Measurements from ENCODE around the gene DSTN. TPM values are rescaled to one million over a fixed set of nuclear protein-coding genes. Genes with fewer than 3 reads are reported as not detected.

DSTN gene
- total and polyA plus RNA-seq, 2 of the 4 experiments (the other 2 are of a cell fraction): 221 to 269 TPM

- no peak overlapping the region for H4K8ac ChIP-seq (ENCODE audit: low read depth in 2 of 2, low read length in 2 of 2)
- H3K9me1 ChIP-seq (ENCODE audit: insufficient read depth, low read length): peaks cover 26% of the 10 kb centered on the region
- H3K23ac ChIP-seq (ENCODE audit: low read depth, low read length): no peak overlapping the region
- H2BK5ac ChIP-seq (ENCODE audit: low read depth, low read length, poor library complexity, severe bottlenecking): no peak overlapping the region
- dilution Hi-C loops (cut with HindIII; ENCODE audit: low sequenced_read_pairs, unreplicated experiment) (no loop called here), in situ Hi-C loops (cut with MboI; ENCODE audit: low sequenced_read_pairs) (loop anchor here (25.0 kb wide), 1 partner anchor 489 kb away; the partner anchor contains the start of genes KAT14 and PET117), intact Hi-C loops (cut with micrococcal nuclease) (no loop called here)
- no peak for ATAC-seq (ENCODE audit: low read depth)
- 100% methylated on average over 1 of the region's 10 CpGs; no CpG with 5 or more reads in 1 of the 2 experiments for WGBS, 2 experiments (ENCODE audit: extremely low coverage in 2 of 2, insufficient read length in 1 of 2)
- no peaks in the 10 kb centered on the region for H3K27me3 ChIP-seq (ENCODE audit: control insufficient read depth, insufficient read depth, low read length)
- H3K4me3 ChIP-seq (ENCODE audit: insufficient read depth, low read depth, low read length): no peak overlapping the region
- TF ChIP-seq CTCF (conservative IDR thresholded peaks at IDR 0.05; ENCODE audit: low read depth, low read length) (no peak), SMC3 (IDR thresholded peaks at IDR 0.05; ENCODE audit: low read depth, low read length) (no peak), NFE2L2 (IDR thresholded peaks at IDR 0.05; ENCODE audit: low read depth, low read length) (no peak), MXI1 (IDR thresholded peaks at IDR 0.05; ENCODE audit: borderline replicate concordance, low read depth, low read length) (no peak), ELK1 (IDR thresholded peaks at IDR 0.05; ENCODE audit: borderline replicate concordance, low read depth, low read length) (no peak), POLR2A (IDR thresholded peaks at IDR 0.05; ENCODE audit: low read depth, low read length) (no peak), USF2 (IDR thresholded peaks at IDR 0.05; ENCODE audit: low read depth, low read length) (no peak), MAFK (IDR thresholded peaks at IDR 0.05; ENCODE audit: low read depth, low read length) (no peak), RFX5 (IDR thresholded peaks at IDR 0.05; ENCODE audit: low read depth, low read length) (no peak), RCOR1 (IDR thresholded peaks at IDR 0.05; ENCODE audit: insufficient replicate concordance, low read length) (no peak), CEBPB (IDR thresholded peaks at IDR 0.05; ENCODE audit: low read depth, low read length) (no peak), MAZ (IDR thresholded peaks at IDR 0.05; ENCODE audit: borderline replicate concordance, low read depth, low read length) (no peak), BHLHE40 (IDR thresholded peaks at IDR 0.05; ENCODE audit: low read depth, low read length) (no peak), CHD1 (IDR thresholded peaks at IDR 0.05; ENCODE audit: low read depth, low read length) (no peak), FOS (IDR thresholded peaks at IDR 0.05; ENCODE audit: low read depth, low read length) (no peak), RAD21 (IDR thresholded peaks at IDR 0.05; ENCODE audit: low read length) (no peak)
- H3K14ac ChIP-seq (replicated peaks; ENCODE audit: low read depth, low read length): no peak overlapping the region
- no peak for DNase-seq
- H4K20me1 ChIP-seq (ENCODE audit: insufficient read depth, low read length): peaks cover 100% of the 10 kb centered on the region
- no peak overlapping the region for H4K91ac ChIP-seq (ENCODE audit: insufficient read depth, low read depth, low read length)
- peak overlapping the region; percentile 4; the same call in 1 of the 2 replicates for H3K27ac ChIP-seq (ENCODE audit: insufficient read depth, low read length)
- no peak overlapping the region for H2BK20ac ChIP-seq (ENCODE audit: low read depth, low read length)
- H2AK5ac ChIP-seq (ENCODE audit: low read depth, low read length): no peak overlapping the region
- no peaks in the 10 kb centered on the region for H3K9me3 ChIP-seq (ENCODE audit: control insufficient read depth, insufficient read depth, low read length)
- no peak overlapping the region for H2BK120ac ChIP-seq (ENCODE audit: low read depth, low read length)
- no TSS peak for BruUV-seq (replicated peaks)
- ChIA-PET CTCF (no interaction called here), POLR2A (ENCODE audit: unreplicated experiment) (no interaction called here)
- no peak overlapping the region for H3K56ac ChIP-seq (ENCODE audit: extremely low read depth, insufficient read depth, low read length)
- peaks cover 29 to 99% of the 10 kb centered on the region in 2 experiments for H3K79me1 ChIP-seq (ENCODE audit: low read depth in 1 of 2, low read length in 2 of 2)
- no peak overlapping the region for H3K4ac ChIP-seq (ENCODE audit: low read depth, low read length)
- H3K36me3 ChIP-seq (ENCODE audit: control insufficient read depth, insufficient read depth, low read length): peaks cover 39% of the 10 kb centered on the region
- H3K4me2 ChIP-seq (ENCODE audit: low read depth, low read length): no peak overlapping the region
- no peak overlapping the region for H4K5ac ChIP-seq (ENCODE audit: low read depth, low read length)
- no peak overlapping the region for H2AK9ac ChIP-seq (replicated peaks; ENCODE audit: low read depth, low read length, poor library complexity)
- no peak overlapping the region for H2BK15ac ChIP-seq (ENCODE audit: low read depth, low read length)
- H2AFZ ChIP-seq (replicated peaks; ENCODE audit: low read length, poor library complexity): no peak overlapping the region
- no peak overlapping the region for H3K9ac ChIP-seq (ENCODE audit: low read depth, low read length)
- no peak overlapping the region for H3K18ac ChIP-seq (ENCODE audit: low read depth, low read length)
- peaks cover 51% of the 10 kb centered on the region for H3K4me1 ChIP-seq (ENCODE audit: control insufficient read depth, insufficient read depth, low read length)
These were observed 78.4 kb downstream of the DSTN start for GRCh38 chr20:17648315-17648646.
